HL-60/S4 treated with retinoic acid at 250 ng/mL for 4 days and 3 days (cell line): ENCODE data around the gene KIAA0232.

Experiments used
- in situ Hi-C: fragments of 300-500 bp; cut with MboI; formaldehyde crosslinking; loops from 2 replicates; pipeline ENCODE4 v1.7.0; 2022; ENCODE audit warnings: low sequenced_read_pairs

KIAA0232 gene

DNA sequence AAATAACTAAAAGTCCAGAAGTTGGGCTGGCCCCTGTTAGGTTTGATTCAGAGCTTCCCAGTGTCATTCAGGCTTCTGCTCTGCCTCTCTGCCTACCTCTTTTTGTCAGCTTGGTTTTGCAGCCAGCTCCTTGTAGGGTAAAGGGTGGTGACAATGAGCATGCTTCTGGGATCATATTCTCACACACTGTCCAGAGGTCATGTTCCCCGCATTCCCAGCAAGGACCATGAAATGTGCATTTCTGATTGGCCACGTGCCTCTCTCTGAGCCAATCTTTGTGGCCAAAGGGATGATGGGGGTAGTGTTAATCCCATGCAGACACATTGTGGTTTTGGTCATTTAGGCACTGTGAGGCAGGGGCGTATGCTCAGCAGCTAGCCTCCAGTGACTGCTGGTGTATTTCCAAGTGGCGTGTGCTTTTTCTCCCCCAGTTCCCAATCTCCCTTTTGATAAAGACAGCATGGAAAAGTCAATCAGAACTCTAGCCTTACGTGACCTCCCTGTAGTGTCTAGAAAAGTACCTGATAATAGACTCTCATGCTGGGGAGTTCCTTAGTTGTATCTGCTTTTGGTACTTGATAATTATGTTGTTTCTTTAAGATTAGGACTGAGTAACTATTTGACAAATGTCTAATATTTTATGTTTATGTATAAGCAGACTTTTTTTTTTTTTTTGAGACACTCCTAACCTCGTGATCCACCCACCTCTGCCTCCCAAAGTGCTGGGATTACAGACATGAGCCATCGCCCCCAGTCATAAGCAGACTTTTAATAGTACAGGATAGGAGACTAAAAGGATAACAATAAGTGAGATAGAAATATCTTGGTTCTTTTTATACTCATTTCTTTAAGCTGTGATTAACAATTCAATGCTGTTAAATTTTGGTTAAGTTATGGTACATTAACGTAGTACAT, 57.8 kb downstream of the KIAA0232 start:
- in situ Hi-C loops = no loop called here

DNA sequence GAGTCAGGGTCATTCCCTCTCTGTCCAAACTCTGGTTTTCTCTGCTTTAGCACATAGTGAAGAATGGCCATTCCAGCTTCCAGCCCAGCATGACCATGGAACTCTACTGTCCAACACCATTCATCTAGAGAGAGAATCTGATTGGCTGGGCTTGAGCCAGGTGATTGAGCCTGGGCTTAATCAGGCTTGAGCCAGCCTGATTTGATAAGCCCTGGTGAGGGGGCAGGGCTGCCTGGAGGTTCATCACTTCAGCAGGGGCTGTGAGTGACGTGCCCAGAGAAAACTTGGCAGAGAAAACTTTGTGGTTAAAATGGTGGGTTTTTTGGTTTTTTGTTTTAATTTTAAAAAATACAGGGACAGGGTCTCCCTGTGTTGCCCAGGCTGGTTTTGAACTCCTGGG, 62.5 kb downstream of the KIAA0232 start:
- in situ Hi-C loops = no loop called here

DNA sequence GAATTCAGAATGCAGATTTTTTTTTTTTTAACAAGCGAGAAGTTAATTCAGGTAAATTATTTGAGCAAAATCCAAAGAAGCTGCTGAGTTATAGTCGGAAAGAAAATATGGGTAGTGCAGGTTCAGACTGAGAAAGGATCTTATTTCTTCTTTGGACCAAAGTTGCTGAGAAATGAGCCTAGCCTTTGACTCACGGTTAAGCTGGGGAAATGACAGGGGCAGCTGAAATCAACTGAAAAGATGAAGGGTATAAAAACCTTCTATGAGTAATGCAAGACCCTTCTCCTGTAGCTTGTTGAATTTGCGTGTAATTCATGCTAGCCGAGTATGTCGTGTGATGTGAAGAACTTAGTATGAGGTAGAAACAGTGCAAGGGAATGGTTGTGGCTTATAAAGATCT, 63.0 kb downstream of the KIAA0232 start:
- in situ Hi-C loops = no loop called here

DNA sequence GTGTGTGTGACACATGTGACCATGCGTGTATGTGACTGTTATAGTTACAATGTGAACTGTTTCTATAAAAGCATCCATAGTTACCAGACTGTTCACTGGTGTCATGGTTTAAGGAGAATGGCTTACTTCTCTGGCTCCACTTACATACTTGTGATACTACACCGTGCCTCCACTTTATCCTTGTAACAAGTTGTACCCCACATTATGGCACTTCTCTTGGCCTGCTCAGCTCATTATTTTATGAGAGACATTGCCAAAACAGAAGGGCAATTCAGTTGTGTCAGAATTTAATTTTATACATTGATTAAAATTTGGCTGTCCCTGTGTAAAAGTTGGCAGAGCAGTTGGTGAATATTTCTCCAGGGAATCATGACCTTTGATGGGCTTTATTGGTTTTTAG, 64.7 kb downstream of the KIAA0232 start:
- in situ Hi-C loops = no loop called here

DNA sequence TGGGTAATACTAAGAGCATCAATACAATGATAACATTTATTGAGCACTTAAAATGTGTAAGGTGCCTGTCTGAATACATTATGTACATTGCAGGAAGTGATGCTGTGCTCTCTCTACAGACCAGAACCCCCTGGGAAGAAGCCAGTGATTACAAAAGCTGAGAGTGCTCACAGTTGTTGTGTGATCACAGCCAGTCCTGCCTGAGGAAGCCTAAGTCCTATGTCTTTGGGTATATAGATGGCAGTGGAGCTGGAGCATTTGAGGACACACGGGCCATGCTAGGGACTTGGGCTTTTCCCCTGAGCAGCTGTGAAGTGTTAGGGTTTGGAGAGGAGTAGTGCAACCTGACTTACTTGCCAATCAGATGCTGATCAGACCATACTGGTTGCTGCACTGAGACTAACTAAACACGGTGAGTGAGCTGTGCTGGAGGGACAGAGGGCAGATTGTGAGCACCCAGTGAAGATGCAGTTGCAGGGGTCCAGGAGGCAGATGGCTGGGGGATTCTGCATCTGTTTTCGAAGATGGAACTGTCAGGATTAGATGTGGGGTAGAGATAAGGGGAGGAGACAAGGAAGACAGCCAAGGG, 66.3 kb downstream of the KIAA0232 start:
- in situ Hi-C loops = no loop called here

DNA sequence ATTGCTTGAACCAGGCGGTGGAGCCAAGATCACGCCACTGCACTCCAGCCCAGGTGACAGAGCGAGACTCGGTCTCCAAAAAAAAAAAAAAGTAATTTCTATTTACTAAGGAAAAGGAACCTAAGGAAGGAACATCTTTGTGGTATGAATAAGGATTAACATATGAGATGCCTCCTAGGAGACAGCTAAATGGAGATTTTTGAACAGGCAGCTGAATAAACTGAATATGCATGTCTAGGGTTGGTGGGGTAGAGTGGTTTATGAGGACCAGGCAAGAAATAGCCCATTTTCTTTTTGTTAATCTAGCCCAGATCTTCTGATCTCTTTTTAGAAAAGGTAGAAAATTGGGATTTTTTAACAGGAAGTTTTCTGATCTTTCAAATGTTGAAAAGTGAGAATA, 67.2 kb downstream of the KIAA0232 start:
- in situ Hi-C loops = no loop called here

DNA sequence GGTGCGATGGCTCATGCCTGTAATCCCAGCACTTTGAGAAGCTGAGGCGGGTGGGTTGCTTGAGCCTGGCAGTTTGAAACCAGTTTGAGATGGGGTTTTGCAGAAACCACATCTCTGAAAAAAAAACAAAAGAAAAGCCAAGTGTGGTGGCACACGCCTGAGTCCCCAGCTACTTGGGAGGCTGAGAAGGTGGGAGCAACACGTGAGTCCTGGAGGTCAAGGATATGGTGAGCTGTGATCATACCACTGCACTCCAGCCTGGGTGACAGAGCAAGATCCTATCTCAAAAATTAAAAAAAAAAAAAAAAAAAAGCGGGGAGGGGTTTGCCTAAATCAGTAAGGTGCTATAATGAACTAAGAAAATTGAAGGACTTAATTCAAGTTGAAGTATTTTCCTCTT, 68.9 kb downstream of the KIAA0232 start:
- in situ Hi-C loops = no loop called here

DNA sequence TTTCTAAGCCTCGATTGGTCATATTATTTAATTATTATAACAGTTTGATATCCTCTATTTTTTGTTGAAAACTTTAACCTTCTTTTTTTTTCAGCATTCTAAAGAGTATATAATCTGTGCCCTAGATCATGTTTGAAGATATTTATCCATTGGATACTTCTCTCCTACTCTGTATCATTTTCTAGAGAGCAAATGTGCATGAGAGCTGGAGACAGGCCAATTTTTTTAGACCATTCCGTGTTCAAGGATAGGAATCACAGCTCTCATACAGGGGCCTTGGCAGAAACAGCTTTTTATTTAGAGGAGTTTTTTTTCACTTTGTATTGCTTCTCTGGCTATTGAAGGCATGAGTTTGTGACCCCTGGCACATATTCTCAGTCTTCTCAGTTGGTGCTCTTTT, 69.4 kb downstream of the KIAA0232 start:
- in situ Hi-C loops = no loop called here

DNA sequence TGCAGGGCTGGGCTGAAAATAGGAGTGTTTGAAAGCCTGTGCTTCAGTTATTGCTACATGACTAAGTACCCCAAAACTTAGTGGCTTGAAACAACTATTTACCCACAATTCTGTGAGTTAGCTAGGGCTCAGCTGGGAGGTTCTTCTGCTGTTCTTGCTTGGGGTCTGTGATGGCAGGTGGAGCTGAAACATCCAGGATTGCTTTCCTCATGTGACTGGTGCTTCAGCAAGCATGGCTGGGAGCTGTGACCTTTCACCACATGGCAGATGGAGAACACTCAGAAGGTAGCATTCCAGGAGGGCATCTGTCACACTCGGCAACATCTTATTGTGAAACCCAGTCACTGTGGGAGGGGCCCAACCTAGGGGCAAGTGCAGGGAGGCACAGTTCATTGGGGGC, 70.1 kb downstream of the KIAA0232 start:
- in situ Hi-C loops = no loop called here

DNA sequence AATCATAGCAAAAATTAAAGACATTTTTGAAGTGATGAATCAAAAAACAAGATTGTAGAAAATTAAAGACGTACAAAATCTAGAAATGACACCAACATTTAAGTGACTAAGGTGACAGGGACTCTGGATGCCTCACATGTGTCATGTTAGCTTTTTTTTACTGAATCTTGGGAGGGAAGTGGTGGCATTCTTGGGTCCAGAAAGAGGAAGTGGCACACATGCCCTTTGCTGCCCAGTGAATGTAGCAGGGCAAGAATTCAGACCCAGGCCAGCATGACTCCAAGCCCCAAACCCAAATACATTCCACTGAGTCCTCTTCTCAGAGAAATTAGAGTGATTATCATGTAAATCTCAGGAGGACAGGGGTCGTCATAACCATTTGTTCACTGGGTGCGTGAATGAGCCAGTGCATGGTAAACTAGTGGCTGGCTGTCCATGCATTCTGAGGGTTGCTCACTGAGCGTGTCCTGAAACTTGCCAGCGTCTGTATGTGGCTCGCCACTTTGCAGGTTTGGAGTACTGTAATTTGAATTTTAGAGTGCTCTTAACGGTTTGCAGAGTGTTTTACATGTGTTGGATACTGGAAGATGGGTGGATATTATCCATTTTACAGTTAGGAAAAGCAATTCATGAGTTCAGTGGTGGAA, 71.7 kb downstream of the KIAA0232 start:
- in situ Hi-C loops = no loop called here

DNA sequence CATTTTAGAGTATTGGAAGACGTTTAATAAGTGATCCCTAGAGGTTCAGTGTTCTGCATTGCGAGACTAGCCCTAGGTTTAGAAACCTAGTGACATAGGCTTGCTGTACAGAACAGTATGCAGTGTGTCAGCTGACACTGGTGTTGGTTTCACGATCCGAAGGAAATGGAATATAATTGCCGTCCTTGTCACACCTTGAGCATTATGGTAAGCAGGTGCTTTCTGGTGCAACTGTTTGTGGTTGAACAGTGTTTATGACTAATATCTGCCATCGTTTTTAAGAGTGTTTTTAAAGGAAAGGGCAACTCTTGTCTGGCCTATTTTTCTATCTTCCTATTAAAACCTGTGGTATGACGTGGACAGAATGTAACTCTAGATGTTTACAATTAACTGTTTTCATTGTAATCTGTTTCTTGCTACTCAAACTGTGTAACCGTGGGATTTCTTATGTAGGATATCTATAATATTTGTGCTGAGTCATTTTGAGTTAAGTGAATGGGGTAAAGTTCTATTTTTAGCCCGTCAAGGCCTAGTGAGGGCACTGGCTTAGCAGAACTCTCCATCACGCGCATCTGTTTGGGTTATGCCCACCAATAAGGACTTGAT, 73.3 kb downstream of the KIAA0232 start:
- in situ Hi-C loops = no loop called here

DNA sequence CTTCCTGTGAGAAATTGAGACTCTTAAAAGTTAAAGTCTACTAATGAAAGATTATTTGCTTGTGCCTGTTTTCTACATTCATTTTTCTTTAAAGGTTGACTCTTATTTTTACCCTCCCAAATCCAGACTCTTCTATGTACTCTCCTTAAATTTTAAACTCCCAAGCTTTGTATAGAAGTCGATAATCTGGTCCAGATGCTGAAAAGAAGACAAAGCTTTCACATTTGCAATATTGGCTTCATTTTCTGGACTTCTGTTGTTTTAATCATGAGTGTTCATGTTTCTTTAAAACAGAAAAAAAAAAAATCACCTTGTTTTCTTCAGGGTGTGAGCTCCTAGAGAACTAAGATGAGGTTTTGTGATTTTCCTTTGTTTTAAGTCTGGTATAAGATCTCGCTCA, 73.9 kb downstream of the KIAA0232 start:
- in situ Hi-C loops = no loop called here

DNA sequence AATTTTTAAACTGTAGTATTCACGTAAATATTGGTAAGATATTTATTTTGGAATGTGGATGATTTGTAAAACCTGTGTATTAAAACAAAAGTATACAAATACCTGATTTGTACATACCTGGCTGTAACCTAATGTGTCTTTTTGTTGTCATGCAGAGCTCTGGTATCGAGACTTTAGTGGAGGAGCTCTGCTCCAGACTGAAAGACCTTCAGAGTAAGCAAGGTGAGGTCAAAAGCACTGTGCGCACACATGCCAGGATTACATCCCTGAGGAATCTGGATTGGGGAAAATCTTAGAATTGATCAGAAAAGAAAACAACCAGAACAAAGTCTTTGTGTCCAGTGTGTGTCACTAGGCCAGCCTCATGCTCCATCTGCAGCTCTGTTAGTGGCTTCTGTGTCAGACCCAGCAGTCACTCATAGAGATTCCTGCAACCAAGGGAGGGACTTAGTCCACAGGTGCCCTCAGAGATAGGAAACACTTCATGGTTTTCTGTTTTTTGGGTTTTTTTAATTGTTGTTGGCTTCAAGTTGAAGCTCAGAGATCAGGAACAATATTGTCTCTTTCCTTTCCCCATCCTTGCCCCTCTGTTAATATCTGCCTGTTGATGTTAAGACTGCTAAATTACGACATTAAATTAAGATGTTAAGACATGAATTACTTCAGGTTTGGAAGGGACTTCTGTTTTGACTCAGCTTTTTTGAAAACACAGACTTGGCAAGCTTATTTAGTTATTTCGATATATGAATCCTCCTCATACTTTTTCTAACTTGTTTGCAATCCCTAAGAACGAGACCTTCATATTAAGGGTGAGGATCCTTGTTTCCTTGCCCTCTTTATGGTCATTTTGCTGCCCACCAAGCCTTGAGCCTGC, 74.7 kb downstream of the KIAA0232 start:
- in situ Hi-C loops = no loop called here

DNA sequence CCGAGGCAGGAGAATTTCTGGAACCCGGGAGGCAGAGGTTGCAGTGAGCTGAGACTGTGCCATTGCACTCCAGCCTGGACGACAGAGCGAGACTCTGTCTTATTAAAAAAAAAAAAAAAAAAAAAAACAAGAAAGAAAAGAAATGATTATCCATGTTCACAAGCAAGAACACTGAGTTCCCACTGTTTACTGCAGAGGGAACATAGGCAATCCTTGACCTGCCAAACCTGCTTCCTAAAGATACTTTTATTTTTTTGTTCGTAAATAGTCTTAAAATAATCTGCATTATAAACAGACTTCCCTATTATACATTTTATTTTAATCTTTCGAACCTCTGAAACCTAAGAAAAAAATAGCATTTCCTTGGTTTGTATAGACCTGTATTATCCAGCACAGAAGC, 76.5 kb downstream of the KIAA0232 start:
- in situ Hi-C loops = no loop called here

DNA sequence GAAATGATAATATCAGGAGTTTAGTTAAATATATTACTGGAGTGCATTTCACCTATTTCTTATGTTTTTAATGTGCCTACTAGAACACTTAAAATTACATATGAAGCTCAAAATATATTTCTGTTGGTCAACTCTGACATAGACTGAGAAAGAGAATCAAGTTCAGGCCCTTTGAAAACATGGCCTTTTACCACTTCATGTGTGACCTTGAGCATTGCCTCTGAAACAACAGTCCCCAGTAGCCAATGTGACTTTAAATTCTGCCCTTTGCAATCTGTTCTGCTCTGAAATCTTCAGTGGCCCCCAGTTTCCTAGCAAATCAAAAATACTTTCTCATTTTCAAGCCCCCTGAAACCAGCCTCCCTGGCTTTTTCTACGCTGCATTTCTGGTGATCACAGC, 77.0 kb downstream of the KIAA0232 start:
- in situ Hi-C loops = no loop called here

DNA sequence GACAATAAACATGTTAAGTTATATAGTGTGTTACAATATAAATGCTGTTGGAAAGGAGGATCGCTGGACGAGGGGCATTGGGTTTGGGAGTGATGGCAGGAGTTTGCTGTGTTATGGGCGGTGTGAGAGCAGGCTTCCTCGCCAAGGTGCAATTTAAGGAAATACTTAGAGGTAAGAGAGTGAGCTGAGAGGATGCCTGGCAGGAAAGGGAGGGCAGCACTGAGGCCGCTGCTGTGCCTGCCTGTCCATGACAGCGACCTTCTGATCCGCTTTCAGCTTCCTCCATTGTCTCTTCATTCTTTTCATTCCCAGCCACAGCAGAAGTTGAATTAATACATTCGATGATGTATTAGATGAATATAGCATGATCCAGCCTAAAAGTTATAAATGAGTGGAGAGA, 85.9 kb downstream of the KIAA0232 start:
- in situ Hi-C loops = no loop called here

DNA sequence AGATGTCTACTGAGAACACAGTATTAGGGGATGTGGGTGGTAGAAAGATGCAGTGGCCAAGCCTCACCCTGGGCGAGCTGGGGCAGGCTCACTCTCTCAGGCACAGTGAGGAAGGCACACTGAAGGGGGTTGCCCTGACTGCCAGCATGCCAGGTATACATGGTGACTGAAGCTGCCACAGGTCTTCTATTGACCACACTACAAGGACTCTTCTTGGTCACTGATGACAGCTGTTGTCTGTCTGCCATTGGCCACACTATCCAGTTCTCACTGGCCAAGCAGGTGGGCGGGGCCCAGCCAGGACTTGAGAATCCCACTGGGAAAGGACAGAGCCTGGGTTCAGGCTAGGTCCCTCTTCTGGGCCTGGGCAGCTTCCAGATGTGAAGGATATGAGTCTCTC, 87.4 kb downstream of the KIAA0232 start:
- in situ Hi-C loops = no loop called here

DNA sequence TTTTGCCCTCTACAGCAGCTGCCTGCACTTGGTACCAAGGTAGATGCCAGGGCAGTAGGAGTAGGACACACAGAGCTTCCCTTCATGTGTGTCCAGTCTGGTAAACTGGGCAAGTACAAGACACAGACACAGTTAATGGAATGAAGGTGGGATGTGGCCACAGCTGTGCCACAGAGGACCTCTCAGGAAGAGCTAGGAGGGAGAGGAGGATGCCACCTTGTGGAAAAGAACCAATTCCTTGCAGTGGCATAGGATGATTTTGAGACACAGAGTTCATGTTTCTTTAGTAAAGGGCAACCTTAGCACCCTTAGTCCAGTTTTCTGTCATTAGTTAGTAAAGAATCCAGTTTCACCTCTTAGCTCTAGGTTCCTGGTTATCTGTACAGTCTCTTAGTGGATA, 90.8 kb downstream of the KIAA0232 start:
- in situ Hi-C loops = no loop called here

DNA sequence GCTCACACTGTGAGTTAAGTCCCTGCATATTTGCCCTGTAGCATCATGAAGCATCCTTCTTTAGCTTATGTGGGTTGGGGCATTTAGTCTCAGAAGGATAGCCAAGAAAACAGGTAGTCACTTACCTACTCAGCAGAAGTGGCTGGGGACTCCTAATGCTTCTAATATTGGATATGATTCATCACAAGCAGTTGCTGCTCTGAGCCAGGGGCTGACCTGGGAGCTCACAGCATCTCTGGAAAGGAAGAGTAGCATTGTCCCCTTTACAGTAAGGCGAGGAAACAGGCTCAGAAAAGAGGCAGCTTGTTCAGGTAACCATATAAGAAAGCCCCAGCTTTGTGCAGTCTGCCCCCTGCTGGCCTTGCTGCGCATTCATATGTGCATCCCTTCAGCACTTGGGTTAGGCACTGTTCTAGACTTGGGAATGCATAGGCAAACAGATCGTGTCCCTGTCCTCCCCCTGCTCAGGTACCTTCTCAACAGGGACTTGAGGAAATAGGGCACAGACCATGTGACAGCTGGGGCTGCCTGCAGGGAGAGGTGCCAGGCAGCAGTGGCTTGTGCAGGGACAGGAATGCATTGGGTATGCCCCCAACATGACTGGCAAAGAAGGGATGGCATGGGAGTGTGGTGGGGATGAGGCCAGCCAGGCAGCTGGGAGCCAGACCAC, 91.4 kb downstream of the KIAA0232 start:
- in situ Hi-C loops = no loop called here

DNA sequence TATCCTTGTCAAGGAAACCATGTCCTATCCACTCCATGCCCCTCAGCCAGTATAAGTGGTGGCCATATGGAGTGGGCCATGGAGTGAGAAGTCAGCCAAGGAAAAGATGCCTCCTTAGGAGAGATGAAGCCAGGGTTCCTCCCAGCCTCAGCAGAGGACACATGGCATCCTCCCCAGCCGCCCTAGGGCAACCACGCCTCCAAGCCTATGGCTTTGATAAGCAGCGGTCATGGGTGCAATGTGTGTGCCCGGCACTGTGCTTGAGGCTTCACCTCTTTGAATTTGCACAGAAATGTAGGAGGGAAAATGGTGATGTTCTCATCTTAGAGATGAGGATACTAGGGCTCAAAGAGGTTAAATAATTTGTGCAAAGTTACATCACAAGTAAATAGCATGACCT, 92.5 kb downstream of the KIAA0232 start:
- in situ Hi-C loops = no loop called here
